Endometrium (tissue), 2 donors: Measurements from ENCODE around the gene FITM2.

Experiments
- FAIRE-seq: peaks from 2 replicates; lab custom pipeline; 2012; peaks lifted over from hg19 to GRCh38; lab: Jason Lieb, UNC
- donor health status: control.
- donor health status: control.

Gene FITM2

DNA sequence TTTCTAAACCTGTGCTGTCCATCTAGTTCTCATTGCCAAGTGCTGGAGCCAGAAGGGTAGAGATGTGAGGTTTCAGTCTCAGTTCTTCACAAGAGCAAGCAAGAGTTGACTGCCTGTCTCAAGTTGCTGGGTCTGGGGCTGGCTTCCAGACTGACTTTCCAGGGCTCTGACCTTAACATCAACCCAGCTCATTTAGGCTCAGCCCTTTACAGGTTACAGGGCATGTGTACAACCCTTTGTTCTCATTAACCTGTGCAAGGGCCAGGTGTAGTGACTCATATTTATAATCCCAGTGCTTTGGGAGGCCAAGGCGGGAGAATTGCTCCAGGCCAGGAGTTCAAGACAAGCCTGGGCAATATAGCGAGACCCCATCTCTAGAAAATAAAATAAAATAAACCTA is 30.6 kb downstream of the FITM2 start:
- FAIRE-seq = no peak

DNA sequence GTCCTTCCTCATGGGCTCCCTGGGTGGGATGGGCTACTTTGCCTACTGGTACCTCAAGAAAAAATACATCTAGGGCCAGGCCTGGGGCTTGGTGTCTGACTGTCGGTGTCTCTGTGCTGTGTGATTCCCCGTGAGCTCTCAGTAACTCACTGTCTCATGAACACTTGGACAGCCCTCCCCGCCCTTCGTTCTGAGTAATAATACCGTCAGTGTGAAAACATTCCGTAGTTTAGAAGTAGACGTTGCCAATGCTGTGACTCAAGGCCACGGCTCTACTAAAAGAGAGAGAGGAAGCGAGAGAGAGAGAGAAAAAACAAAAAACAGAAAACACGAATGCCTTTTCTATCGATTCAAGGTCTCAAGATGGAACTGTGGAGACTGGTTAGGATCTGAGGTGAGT is 31.8 kb downstream of the FITM2 start:
- no peak for FAIRE-seq

DNA sequence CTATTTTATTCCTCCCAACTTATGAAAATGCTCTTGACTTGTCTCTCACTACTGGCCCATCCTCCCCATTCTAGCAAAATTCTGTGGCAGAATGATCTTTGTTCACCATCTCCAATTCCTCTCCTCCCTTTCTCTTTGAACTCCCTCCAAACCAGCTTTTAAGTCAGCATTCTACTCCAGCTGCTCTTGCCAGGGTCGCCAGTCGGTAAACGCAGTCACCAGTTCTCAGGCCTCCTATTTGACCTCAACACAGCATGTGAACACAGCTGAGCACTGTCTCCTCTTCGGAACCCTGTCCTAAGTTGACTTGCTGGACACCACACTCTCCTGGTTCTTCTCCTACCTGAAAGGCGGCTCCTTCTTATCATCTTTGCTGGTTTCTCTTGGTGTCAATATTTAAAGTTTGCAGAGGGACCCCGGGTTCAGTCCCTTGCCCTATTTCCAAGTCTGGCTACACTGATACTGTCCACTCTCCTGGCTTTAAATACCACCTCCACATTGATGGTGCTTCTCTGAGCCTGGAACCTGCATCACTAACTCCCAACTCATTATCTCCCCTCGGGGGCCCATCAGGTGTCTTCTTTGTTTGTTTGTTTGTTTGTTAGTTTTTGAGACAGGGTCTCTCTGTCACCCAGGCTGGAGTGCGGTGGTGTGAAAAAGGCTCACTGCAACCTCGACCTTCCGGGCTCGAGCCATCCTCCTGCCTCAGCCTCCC is 36.5 kb downstream of the FITM2 start:
- FAIRE-seq = no peak

DNA sequence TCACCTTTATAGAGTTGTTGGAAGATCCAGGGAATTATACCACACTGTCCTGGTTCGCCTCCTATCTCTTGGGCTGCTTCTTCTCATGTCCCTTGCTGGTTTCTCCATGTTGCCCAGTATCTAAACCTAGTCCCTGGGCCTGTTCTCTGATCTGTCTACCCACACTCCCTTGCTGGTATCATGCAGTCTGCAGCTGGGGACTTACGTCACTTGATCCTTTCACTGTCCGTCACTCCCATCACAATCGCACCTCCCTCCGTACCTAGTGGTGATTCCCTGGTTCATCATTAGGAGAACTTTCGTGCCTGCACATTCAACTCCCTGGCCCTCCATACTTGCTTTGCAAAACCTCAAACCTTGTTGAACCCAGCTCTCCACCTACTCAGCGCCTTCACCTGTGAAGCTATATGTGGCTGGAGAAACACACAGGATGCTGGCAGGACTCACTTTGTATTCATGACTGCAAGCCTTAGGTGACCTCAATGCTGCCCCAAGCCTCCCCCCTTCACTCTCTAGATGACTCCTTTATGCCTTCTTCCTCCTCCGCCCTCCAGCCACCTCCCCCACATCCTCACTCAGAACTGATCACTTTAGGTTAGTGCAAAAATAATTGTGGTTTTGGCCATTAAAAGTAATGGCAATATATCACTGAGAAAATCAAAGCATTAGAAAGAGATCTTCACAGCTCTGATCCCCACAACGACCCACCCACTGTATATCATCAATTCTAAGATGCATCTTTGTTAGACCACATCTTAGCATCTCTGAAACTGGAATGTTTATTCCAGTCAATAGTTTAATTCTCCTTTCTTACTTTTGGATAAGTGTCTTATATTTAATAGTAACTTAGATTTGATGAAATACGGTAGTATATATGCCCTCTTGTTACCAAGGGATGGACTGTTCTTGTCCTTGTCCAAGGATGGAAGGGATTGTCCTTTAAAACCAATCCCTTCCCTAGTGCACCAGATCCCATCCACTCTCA is 37.5 kb downstream of the FITM2 start:
- no peak for FAIRE-seq

- FAIRE-seq = no peak
These were observed 38.9 kb downstream of the FITM2 start for GRCh38 chr20:44271915-44272663.

DNA sequence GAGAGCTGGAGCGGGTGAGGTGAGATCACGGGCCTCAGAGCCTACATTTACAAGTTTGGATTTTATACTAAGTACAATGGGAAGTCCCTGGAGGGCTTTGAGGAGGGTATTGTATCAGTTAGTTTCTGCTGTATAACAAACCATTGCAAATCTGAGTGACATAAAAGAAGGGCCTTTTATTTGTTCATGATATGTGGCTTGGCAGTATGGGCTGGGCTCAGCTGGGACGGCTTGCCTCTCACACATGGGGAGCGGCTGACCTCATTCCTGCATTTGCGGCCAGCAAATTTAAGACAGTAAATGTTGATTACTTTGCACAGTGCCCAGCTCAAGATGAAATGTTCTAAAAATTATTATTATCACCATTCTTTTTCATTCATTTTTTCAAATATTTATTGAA is 42.2 kb downstream of the FITM2 start:
- no peak for FAIRE-seq

DNA sequence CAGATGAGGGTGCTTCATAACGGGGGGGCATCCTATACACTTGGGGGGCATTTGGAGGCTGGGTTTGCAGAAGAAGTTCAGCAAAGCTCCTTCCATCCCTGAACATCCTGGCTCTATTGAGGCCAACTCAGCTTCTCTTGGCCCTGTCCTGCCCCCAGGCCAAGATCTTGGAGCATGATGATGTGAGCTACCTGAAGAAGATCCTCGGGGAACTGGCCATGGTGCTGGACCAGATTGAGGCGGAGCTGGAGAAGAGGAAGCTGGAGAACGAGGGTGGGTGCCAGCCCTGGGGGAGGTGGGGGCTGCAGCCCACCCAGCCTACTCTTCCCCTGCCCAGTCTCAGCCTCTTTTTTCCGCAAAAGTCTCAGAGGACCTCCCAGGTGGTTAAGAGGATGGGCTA is 46.7 kb downstream of the FITM2 start:
- FAIRE-seq = no peak

GRCh38 chr20:44258226-44258890 is 52.6 kb downstream of the FITM2 start:
- no peak for FAIRE-seq

DNA sequence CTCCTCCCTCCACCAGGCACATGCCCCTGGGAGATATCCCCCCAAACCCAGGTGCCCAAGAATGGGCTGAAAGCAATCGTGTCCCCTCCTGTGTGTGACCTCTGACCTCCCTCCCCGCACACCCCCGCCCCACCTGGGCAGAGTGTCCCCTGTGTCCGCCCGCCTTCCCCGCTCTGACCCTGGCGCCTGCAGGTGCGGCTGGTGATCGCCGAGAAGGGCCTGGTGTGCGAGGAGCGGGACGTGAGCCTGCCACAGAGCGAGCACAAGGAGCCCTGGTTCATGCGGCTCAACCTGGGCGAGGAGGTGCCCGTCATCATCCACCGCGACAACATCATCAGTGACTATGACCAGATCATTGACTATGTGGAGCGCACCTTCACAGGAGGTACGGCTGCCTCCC is 54.0 kb downstream of the FITM2 start:
- FAIRE-seq = no peak

DNA sequence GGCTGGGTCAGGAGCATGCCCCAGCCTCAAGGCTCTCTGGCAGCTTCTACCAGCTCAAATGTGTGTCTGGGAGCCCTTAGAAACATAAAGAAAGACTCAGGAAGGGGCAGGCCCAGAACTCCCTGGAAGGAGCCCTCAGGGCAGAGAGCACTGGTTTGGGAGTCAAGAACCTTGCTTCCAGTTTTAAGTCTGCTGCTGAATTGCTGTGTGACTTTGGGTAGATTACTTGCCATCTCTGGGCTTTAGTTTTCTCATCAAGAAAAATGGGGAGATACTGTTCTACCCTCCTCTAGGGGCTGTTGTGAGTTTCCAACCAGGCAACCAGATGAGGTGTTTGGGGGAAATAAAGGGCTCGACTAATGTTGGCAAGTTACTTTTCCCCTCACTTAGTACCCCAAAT is 55.1 kb downstream of the FITM2 start:
- no peak for FAIRE-seq

GRCh38 chr20:44254073-44254472 is 56.9 kb downstream of the FITM2 start:
- no peak for FAIRE-seq

DNA sequence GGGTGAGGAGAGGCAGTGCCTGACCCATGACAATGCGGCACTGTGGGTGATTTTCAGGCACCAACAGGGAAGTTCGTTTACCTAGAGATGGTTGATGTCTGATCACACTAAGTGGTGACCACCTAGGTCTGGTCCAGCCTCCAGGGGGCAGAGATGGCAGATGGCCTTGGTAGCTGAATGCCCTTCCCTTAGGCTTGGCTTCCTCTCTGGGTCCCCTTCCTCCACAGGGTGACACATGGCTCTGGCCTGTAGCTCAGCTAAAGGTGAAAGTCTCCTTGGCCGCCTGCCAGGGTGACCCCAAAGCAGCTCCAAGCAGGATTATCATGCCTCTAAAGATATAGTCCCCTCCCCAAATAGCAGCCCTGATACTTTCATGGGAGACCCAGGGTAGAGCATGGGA is 57.5 kb downstream of the FITM2 start:
- FAIRE-seq = no peak
